Middle frontal gyrus (tissue), 1 donor: Measurements from ENCODE around the gene PDCD1.
"Not testable (repeated sequence)": the region's sequence is repeated elsewhere in the genome, so short reads cannot be mapped to it uniquely, and the experiment has no call there.

Experiments used
- DNase-seq: peaks from one replicate; pipeline ENCODE4 v3.0.0-alpha.2; 2015; ENCODE audit warnings: low spot score; ENCODE audit errors: extremely low spot score

PDCD1 gene

DNA sequence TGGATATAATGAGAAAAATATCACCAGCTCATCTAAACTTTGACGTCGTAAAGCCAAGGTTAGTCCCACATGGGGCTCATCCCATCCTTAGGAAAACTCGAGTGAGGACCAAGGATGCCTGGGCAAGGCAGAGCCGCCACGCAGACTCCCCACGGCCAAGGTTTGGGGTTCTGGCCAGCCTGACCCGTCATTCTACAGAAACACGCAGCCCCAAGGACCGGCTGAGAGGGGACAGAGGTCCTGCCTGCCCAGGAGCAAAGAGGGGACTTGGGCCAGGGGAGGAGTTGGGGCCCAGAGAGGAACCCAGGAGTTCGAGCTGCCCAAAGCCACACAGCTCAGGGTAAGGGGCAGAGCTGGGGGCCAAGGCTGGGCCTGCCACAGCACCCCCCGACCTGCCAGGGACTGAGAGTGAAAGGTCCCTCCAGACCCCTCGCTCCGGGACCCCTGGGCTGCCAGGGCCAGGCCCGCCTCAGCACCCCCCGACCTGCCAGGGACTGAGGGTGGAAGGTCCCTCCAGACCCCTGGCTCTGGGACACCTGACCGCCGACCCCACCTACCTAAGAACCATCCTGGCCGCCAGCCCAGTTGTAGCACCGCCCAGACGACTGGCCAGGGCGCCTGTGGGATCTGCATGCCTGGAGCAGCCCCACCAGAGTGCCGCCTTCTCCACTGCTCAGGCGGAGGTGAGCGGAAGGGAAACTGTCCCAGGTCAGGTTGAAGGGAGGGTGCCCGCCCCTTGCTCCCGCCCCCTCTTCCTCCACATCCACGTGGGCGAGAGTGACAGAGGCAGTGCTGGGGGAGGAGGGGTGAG lies at the start of gene PDCD1:
PDCD1 (minus strand) TSS at position 689 of the 811 bp plus-strand sequence; CDS start at position 633, 56 bp downstream.
- no peak for DNase-seq

- not testable (repeated sequence) for DNase-seq
Measured at GRCh38 chr2:241907831-241908230, 49.1 kb upstream of the PDCD1 start.

DNA sequence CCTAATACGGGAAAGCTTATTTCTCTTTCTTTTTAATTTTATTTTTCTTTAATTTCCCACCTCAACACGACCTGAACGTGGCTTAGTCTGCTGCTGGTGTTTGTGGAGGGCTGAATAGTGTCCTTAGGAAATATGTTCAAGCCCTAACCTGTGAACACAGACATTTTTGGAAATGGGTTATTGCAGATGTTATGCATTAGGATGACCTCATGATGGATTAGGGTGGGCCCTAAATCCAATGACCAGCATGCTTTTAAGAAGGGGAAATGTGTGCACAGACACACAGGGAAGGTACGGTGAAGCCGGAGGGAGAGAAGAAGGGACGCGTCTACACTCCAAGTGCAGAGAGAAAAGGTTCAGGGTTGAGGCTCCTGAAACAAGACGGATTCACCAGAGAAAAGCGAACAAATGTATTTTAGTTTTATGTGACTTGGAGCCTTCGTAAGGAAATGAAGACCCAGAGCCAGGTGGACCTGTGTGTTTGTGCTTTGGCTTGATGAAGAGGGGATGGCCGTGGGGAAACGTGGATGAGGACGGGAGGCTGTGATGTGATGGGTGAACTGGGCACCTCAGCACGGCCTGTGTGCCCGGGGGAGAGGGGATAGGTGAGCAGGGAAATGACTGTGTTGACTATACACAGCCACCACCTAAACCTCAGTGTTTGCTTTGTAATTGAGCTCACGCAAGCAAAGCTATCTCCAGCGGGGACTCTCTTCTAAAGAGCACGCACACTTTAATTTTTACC lies 48.3 kb upstream of the PDCD1 start:
- DNase-seq, result no peak

GRCh38 chr2:241906378-241906770 lies 47.7 kb upstream of the PDCD1 start:
- not testable (repeated sequence) for DNase-seq

DNA sequence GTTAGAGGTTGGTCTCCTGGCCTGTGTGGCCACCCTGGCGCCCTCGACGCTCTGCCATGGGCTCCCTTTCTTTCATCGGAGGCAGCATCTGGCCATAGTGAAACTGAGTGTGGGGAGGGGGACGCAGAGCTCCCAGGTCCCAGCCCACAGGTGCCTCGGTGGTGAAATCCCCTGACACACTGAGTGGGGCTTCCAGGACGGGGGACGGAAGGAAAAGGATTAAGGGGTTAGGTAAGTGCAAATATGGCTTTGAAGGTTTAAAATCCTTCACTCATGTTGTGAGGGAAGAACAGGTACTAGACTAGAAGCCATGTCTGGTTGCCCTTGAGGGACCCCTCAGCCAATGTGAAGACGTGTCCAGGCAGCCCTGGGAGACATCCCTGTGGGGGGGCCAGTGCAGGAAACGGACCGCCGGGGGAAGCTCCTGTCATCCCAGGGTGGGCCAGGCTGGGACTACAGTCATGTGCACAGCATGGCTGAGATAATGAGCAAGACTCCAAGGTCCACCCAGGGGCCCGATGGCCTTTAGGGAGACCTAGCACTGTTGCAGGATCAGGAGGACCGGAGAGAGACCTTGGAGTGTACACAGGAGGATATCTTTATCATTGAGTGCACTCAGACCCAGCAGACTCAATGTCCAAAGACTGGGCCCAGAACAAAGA lies 47.2 kb upstream of the PDCD1 start:
- DNase-seq, result no peak

- no peak for DNase-seq
Measured at GRCh38 chr2:241904791-241905710, 46.4 kb upstream of the PDCD1 start.

- no peak for DNase-seq
Measured at GRCh38 chr2:241904011-241904718, 45.5 kb upstream of the PDCD1 start.

GRCh38 chr2:241903121-241904010 lies 44.7 kb upstream of the PDCD1 start:
- DNase-seq, result no peak

DNA sequence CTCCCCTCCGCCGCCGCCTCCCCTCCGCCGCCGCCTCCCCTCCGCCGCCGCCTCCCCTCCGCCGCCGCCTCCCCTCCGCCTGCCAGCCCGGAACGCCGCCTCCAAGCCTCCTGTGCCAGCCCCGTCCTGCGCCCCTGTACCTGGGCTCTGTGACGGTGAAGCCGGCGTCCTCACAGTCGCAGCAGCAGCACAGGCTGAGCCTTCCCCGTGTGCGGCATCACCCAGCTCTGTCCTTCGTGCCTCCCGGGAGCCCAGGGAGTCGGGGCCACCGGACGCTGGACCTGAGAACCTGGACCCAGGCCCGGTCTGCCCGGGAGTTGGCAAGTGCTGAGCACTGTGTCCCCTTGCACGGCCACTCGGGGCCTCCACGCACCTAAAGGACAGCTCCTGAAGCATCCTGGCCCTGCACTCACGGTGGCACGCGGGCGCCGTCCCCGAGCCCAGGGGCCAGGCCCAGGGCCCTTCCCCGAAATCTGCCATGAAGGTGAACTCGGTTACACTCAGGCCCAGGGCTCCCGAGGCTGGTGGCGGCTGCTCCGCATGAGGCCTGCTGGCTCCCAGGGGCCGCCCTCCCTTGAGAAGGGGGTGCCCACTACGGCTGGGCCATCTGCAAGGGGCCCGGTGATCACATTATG lies 43.8 kb upstream of the PDCD1 start:
- no peak for DNase-seq

DNA sequence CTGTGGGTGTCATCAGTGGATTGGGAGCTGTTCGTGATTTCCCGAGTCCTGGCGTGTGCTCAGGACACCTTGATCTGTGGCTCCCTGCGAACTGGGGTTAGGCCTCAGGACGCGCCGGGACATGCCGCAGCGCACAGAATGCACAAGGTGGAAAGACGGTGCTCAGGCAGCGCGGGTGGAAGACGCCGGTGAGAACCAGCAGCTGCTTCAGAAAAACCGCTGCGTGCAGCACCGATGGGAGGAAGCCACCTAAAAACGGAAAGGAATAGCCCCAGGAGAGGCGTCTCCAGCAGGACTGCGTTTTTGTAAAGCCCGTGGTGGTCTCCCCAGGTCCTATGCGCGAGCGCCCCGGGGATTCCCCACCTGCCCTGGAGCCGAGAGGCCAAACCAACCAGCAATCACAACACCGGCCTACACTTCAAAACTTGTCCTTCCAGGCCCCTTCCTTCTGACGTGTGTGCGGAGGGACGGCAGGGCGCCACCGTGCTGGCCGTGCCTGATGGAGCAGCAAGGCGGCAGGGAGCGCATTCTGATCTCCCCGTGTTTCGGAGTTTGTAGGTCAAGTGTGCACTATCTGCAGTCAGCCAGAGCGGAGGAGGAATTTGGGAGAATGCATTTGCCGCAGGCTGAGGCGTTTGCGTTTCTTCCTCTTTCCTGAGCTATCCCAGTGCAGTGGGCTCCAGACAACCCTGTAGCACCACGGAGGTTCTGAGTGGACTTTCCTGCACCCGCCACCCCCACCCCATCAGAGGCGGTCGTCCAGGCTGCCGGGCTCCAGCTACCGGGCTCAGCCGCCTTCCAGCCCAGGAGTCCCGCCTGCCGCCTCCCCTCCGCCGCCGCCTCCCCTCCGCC lies 43.0 kb upstream of the PDCD1 start:
- no peak for DNase-seq

DNA sequence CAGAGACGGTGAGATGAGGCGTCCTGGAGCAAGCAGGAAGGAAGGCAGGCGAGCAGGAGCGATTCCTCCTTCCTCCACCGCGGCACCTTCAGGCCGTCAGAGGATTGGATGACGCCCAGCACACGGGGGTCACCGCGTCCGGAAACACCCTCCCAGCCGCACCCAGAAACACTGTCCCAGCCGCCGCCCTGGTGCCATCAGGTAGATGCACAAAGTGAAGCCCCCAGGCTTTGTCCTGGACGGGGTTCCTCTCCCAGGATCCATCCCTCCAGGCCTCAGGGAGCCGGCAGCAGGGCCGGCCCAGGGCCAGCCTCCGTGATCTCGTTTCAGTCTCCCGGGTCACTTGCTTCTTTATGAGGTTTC lies 42.3 kb upstream of the PDCD1 start:
- DNase-seq, result no peak

GRCh38 chr2:241900251-241901017 lies 41.7 kb upstream of the PDCD1 start:
- no peak for DNase-seq

DNA sequence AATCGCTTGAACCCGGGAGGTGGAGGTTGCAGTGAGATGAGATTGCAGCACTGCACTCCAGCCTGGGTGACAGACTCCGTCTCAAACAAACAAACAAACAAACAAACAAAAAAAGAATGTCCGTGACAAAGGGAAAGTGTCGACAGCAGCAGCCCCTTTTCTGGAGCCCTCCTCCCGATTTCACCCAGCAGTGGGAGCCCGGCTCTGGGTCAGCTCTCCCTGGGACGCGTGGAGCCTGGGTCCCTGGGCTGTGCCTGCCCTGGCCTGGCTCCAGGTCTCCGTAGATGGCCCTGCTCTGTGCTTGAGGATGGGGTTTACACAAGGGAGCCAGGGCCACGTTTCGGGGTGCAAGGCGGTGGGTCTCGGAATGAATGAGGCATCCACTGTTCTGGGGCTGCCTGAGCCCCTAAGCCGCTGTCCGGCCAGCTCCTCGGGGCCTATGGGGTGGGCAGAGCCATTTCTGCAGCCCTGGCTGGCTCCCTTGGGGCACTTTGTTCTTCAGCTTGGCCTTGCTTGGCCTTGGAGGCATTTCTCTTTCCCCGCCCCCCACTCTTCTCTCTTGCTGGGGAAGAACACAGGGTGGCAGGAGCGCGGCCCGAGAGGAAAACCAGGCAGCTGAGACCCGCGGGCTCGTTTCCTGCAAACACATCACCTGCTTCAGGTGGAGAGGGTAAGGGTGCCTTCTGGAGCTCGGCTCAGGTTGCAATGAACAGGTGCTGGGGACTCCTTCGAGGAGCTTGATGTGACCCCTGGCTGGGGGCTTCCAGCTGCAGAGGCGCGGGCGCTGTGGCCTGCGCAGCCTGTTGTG lies 40.0 kb upstream of the PDCD1 start:
- no peak for DNase-seq

GRCh38 chr2:241897231-241897916 lies 38.7 kb upstream of the PDCD1 start:
- DNase-seq, result no peak

- DNase-seq, result no peak
Measured at GRCh38 chr2:241896746-241897201, 38.1 kb upstream of the PDCD1 start.
